Astrocyte (in vitro differentiated cells and primary cell): ENCODE results near the gene RAET1G. TPM values are rescaled to one million over a fixed set of nuclear protein-coding genes. Genes with fewer than 3 reads are reported as not detected.
A peak's percentile ranks its signal among the peaks of the same experiment; 100 is the strongest.

Experiments used
- DNase-seq: peaks from one replicate; pipeline ENCODE4 v3.0.0-alpha.2; 2010; ENCODE audit warnings: low read depth
- FAIRE-seq: peaks from 2 replicates; lab custom pipeline; 2011; peaks lifted over from hg19 to GRCh38; lab: Jason Lieb, UNC
- H2AFZ ChIP-seq: 2 replicates; pipeline ENCODE4 v1.6.0; 2012; ENCODE audit warnings: low read depth, low read length, inconsistent platforms
- H3K27ac ChIP-seq: 2 replicates; pipeline ENCODE4 v1.5.1; 2011; ENCODE audit warnings: low read depth, low read length, inconsistent platforms
- H3K27me3 ChIP-seq: 2 replicates; pipeline ENCODE4 v1.6.0; 2011; ENCODE audit warnings: low read length, inconsistent platforms; ENCODE audit not compliant: insufficient read depth
- H3K36me3 ChIP-seq: 2 replicates; pipeline ENCODE4 v1.5.1; 2011; ENCODE audit warnings: low read length, inconsistent platforms; ENCODE audit not compliant: insufficient read depth
- H3K4me1 ChIP-seq: 2 replicates; pipeline ENCODE4 v1.5.1; 2011; ENCODE audit warnings: low read length, inconsistent platforms; ENCODE audit not compliant: insufficient read depth
- H3K4me2 ChIP-seq: 2 replicates; pipeline ENCODE4 v1.6.0; 2012; ENCODE audit warnings: low read length, inconsistent platforms
- H3K4me3 ChIP-seq: 2 replicates; pipeline ENCODE4 v1.5.1; 2011; ENCODE audit warnings: low read depth, mild to moderate bottlenecking, low read length, inconsistent platforms; ENCODE audit not compliant: insufficient read depth
- H3K79me2 ChIP-seq: 2 replicates; pipeline ENCODE4 v1.6.0; 2012; ENCODE audit warnings: mild to moderate bottlenecking, low read length, inconsistent platforms; ENCODE audit not compliant: insufficient read depth
- H3K9ac ChIP-seq: 2 replicates; pipeline ENCODE4 v1.6.0; 2012; ENCODE audit warnings: mild to moderate bottlenecking, low read length, inconsistent platforms
- H3K9me3 ChIP-seq: 2 replicates; pipeline ENCODE4 v1.5.1; 2012; ENCODE audit warnings: low read depth, mild to moderate bottlenecking, low read length, inconsistent platforms; ENCODE audit not compliant: insufficient read depth
- H4K20me1 ChIP-seq: 2 replicates; pipeline ENCODE4 v1.6.0; 2012; ENCODE audit warnings: low read length, inconsistent platforms; ENCODE audit not compliant: insufficient read depth
- H3K27ac Mint-ChIP-seq: one replicate; pipeline ENCODE4 v1.8.0; 2021; ENCODE audit warnings: mild to moderate bottlenecking, mixed read lengths; ENCODE audit not compliant: unreplicated experiment
- H3K27me3 Mint-ChIP-seq: one replicate; pipeline ENCODE4 v1.8.0; 2021; ENCODE audit warnings: low read depth, mixed read lengths; ENCODE audit not compliant: unreplicated experiment
- H3K36me3 Mint-ChIP-seq: one replicate; pipeline ENCODE4 v1.8.0; 2021; ENCODE audit warnings: low read depth, mixed read lengths; ENCODE audit not compliant: unreplicated experiment
- H3K4me1 Mint-ChIP-seq: one replicate; pipeline ENCODE4 v1.8.0; 2021; ENCODE audit warnings: low read depth, mixed read lengths; ENCODE audit not compliant: unreplicated experiment
- H3K4me3 Mint-ChIP-seq: one replicate; pipeline ENCODE4 v1.8.0; 2021; ENCODE audit warnings: mild to moderate bottlenecking, moderate library complexity, mixed read lengths; ENCODE audit not compliant: unreplicated experiment
- H3K9me3 Mint-ChIP-seq: one replicate; pipeline ENCODE4 v1.8.0; 2021; ENCODE audit warnings: mild to moderate bottlenecking, mixed read lengths; ENCODE audit not compliant: unreplicated experiment
- CTCF ChIP-seq: IDR thresholded peaks from 2 replicates; pipeline ENCODE4 v1.5.1; 2011; ENCODE audit warnings: low read depth, mild to moderate bottlenecking, inconsistent platforms, low read length, moderate library complexity; ENCODE audit not compliant: insufficient read depth
- EZH2 ChIP-seq: IDR thresholded peaks from 2 replicates; pipeline ENCODE4 v1.6.1; 2012; ENCODE audit warnings: mild to moderate bottlenecking, low read length, inconsistent platforms; ENCODE audit not compliant: insufficient read depth
- total RNA-seq: library from RNA; stranded (reverse); gene quantifications from 2 replicates; pipeline ENCODE4 v1.2.1, GENCODE V29; 2021

RAET1G gene
- total RNA-seq, 1 donor from 2014 or later, result not detected

- no peaks in the 10 kb centered on the region for H3K9me3 Mint-ChIP-seq
- TF ChIP-seq CTCF, result no peak
- TF ChIP-seq EZH2, result no peak
- H4K20me1 ChIP-seq, result no peaks in the 10 kb centered on the region
- no peaks in the 10 kb centered on the region for H3K4me1 ChIP-seq
- H3K4me3 ChIP-seq, result no peak overlapping the region
- H3K4me1 Mint-ChIP-seq, result peaks cover 4% of the 10 kb centered on the region
- no peaks in the 10 kb centered on the region for H3K36me3 Mint-ChIP-seq
- H3K4me3 Mint-ChIP-seq, result no peak overlapping the region
- H3K36me3 ChIP-seq, result no peaks in the 10 kb centered on the region
- no peaks in the 10 kb centered on the region for H3K9me3 ChIP-seq
- H3K9ac ChIP-seq, result no peak overlapping the region
- peaks cover 56% of the 10 kb centered on the region for H3K27me3 Mint-ChIP-seq
- DNase-seq, result no peak
- H3K4me2 ChIP-seq, result no peak overlapping the region
- no peak overlapping the region for H3K27ac ChIP-seq
- no peak overlapping the region for H2AFZ ChIP-seq
- H3K27ac Mint-ChIP-seq, result no peak overlapping the region
- no peak for FAIRE-seq
- no peaks in the 10 kb centered on the region for H3K27me3 ChIP-seq
- no peaks in the 10 kb centered on the region for H3K79me2 ChIP-seq
These were observed 34.8 kb downstream of the RAET1G start for GRCh38 chr6:149888093-149888492.

GRCh38 chr6:149887343-149887742, 35.6 kb downstream of the RAET1G start:
- no peaks in the 10 kb centered on the region for H4K20me1 ChIP-seq
- no peaks in the 10 kb centered on the region for H3K4me1 ChIP-seq
- no peaks in the 10 kb centered on the region for H3K27me3 ChIP-seq
- Mint-ChIP-seq H3K4me3 (no peak overlapping the region), H3K27ac (peak overlapping the region; percentile 8), H3K9me3 (no peaks in the 10 kb centered on the region), H3K27me3 (peaks cover 49% of the 10 kb centered on the region), H3K4me1 (peaks cover 4% of the 10 kb centered on the region), H3K36me3 (no peaks in the 10 kb centered on the region)
- DNase-seq (peak; percentile 42), FAIRE-seq (no peak)
- H3K4me2 ChIP-seq, result no peak overlapping the region
- no peaks in the 10 kb centered on the region for H3K9me3 ChIP-seq
- TF ChIP-seq EZH2, result no peak
- no peak overlapping the region for H3K27ac ChIP-seq
- H3K4me3 ChIP-seq, result no peak overlapping the region
- H3K9ac ChIP-seq, result no peak overlapping the region
- no peaks in the 10 kb centered on the region for H3K36me3 ChIP-seq
- H2AFZ ChIP-seq, result no peak overlapping the region
- H3K79me2 ChIP-seq, result no peaks in the 10 kb centered on the region

GRCh38 chr6:149885888-149886287, 37.0 kb downstream of the RAET1G start:
- DNase-seq, result no peak
- Mint-ChIP-seq H3K4me3 (no peak overlapping the region), H3K27me3 (peaks cover 61% of the 10 kb centered on the region), H3K27ac (no peak overlapping the region), H3K9me3 (no peaks in the 10 kb centered on the region), H3K4me1 (peaks cover 4% of the 10 kb centered on the region), H3K36me3 (no peaks in the 10 kb centered on the region)
- H3K36me3 ChIP-seq, result no peaks in the 10 kb centered on the region
- TF ChIP-seq EZH2, result no peak
- no peak for TF ChIP-seq CTCF
- no peaks in the 10 kb centered on the region for H3K79me2 ChIP-seq
- H3K9me3 ChIP-seq, result no peaks in the 10 kb centered on the region
- H2AFZ ChIP-seq, result no peak overlapping the region
- H4K20me1 ChIP-seq, result no peaks in the 10 kb centered on the region
- H3K27me3 ChIP-seq, result peaks cover 4% of the 10 kb centered on the region
- H3K27ac ChIP-seq, result no peak overlapping the region
- H3K9ac ChIP-seq, result no peak overlapping the region
- H3K4me1 ChIP-seq, result no peaks in the 10 kb centered on the region
- no peak overlapping the region for H3K4me3 ChIP-seq
- H3K4me2 ChIP-seq, result no peak overlapping the region
- no peak for FAIRE-seq
